Measurements from ENCODE around the gene WDFY4. TPM values are rescaled to one million over a fixed set of nuclear protein-coding genes. Genes with fewer than 3 reads are reported as not detected.

The WDFY4 gene
- total RNA-seq, 1 experiment from 2014 or later, result not detected

DNA sequence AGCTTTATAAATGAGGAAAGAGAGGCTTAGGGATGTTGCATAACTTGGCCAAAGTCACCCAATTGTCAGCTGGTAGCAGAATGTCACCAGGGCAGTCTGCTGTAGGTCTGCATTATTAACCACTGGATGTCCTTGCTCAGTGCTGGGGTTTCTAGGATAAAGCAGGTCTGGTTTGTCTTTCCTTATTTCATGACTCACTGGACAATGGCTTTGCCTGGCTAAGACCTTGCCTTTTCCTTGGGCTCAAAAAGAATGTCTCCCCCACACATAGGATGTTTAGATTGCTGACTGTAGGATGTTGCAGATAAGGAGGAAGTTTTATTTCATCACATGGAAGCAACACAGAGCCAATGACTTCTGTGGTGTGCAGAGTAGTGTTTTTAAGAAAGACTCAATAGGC is 29.4 kb downstream of the WDFY4 start:
- H3K9me2 ChIP-seq (ENCODE audit: insufficient read depth), result no peaks in the 10 kb centered on the region
- no peak for DNase-seq
- ChIA-PET POLR2A (ENCODE audit: unreplicated experiment) (no interaction called here), CTCF (no interaction called here)
- BruUV-seq (replicated peaks), result no TSS peak
- H3F3A ChIP-seq (ENCODE audit: insufficient read depth, low read depth), result no peaks in the 10 kb centered on the region
- H3K79me2 ChIP-seq (ENCODE audit: low read depth), result no peaks in the 10 kb centered on the region
- H3K36me3 ChIP-seq (ENCODE audit: low read depth), result no peaks in the 10 kb centered on the region
- H3K27me3 ChIP-seq (ENCODE audit: insufficient read depth, low read depth), result peaks cover 85% of the 10 kb centered on the region
- no peaks in the 10 kb centered on the region for H3K4me1 ChIP-seq (replicated peaks; ENCODE audit: insufficient read depth)
- no peaks in the 10 kb centered on the region for H3K9me3 ChIP-seq (ENCODE audit: insufficient read depth, low read depth)
- H3K27ac ChIP-seq, result no peak overlapping the region
- H3K4me2 ChIP-seq, result no peak overlapping the region
- no peak for TF ChIP-seq EZH2 (IDR thresholded peaks at IDR 0.05; ENCODE audit: low read depth)
- TF ChIP-seq, protein P1, sequence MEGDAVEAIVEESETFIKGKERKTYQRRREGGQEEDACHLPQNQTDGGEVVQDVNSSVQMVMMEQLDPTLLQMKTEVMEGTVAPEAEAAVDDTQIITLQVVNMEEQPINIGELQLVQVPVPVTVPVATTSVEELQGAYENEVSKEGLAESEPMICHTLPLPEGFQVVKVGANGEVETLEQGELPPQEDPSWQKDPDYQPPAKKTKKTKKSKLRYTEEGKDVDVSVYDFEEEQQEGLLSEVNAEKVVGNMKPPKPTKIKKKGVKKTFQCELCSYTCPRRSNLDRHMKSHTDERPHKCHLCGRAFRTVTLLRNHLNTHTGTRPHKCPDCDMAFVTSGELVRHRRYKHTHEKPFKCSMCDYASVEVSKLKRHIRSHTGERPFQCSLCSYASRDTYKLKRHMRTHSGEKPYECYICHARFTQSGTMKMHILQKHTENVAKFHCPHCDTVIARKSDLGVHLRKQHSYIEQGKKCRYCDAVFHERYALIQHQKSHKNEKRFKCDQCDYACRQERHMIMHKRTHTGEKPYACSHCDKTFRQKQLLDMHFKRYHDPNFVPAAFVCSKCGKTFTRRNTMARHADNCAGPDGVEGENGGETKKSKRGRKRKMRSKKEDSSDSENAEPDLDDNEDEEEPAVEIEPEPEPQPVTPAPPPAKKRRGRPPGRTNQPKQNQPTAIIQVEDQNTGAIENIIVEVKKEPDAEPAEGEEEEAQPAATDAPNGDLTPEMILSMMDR (conservative IDR thresholded peaks at IDR 0.05), result no peak
- H2AFZ ChIP-seq, result no peak overlapping the region
- no peak overlapping the region for H3K4me3 ChIP-seq
- no peaks in the 10 kb centered on the region for H4K20me1 ChIP-seq (ENCODE audit: insufficient read depth)
- intact Hi-C loops (cut with micrococcal nuclease; ENCODE audit: unreplicated experiment), result no loop called here

DNA sequence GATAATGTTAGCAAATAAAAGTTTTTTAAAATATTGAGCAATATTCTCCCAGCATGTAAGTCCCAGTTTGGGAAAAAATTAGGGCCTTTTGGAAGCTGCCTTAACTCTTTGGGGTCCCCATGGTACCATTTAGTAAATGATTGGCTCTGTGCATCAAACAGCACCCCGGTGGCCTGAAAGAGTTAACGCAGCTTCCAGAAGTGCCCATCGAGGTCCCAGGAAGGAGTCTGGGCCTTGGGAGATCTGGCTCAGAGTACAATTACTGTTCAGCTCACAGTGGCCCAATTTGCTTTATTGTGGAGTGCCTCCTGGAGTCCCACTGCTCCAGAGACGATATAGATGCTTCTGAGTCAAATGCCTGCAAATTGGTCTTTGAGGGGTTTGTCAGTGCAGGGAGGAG is 31.7 kb downstream of the WDFY4 start:
- no peaks in the 10 kb centered on the region for H3K79me2 ChIP-seq (ENCODE audit: low read depth)
- no peak overlapping the region for H3K27ac ChIP-seq
- no peaks in the 10 kb centered on the region for H3K9me3 ChIP-seq (ENCODE audit: insufficient read depth, low read depth)
- no peak overlapping the region for H2AFZ ChIP-seq
- H3K4me3 ChIP-seq, result no peak overlapping the region
- POLR2A ChIA-PET (ENCODE audit: unreplicated experiment), result no interaction called here
- no TSS peak for BruUV-seq (replicated peaks)
- intact Hi-C loops (cut with micrococcal nuclease; ENCODE audit: unreplicated experiment), result no loop called here
- TF ChIP-seq, protein P1 (conservative IDR thresholded peaks at IDR 0.05), result no peak
- TF ChIP-seq EZH2 (IDR thresholded peaks at IDR 0.05; ENCODE audit: low read depth), result no peak
- H3K4me2 ChIP-seq, result no peak overlapping the region
- CTCF ChIA-PET, result no interaction called here
- H3K9me2 ChIP-seq (ENCODE audit: insufficient read depth), result no peaks in the 10 kb centered on the region
- no peaks in the 10 kb centered on the region for H3F3A ChIP-seq (ENCODE audit: insufficient read depth, low read depth)
- H3K36me3 ChIP-seq (ENCODE audit: low read depth), result no peaks in the 10 kb centered on the region
- peaks cover 87% of the 10 kb centered on the region for H3K27me3 ChIP-seq (ENCODE audit: insufficient read depth, low read depth)
- no peak for DNase-seq
- H4K20me1 ChIP-seq (ENCODE audit: insufficient read depth), result no peaks in the 10 kb centered on the region
- H3K4me1 ChIP-seq (replicated peaks; ENCODE audit: insufficient read depth), result no peaks in the 10 kb centered on the region

GRCh38 chr10:48720611-48721010 is 35.9 kb downstream of the WDFY4 start:
- Histone ChIP-seq H3K4me2 (no peak overlapping the region), H3K4me3 (no peak overlapping the region), H3K9me3 (ENCODE audit: insufficient read depth, low read depth) (no peaks in the 10 kb centered on the region), H3K9me2 (ENCODE audit: insufficient read depth) (no peaks in the 10 kb centered on the region), H3F3A (ENCODE audit: insufficient read depth, low read depth) (no peaks in the 10 kb centered on the region), H2AFZ (no peak overlapping the region), H3K4me1 (replicated peaks; ENCODE audit: insufficient read depth) (no peaks in the 10 kb centered on the region), H3K27me3 (ENCODE audit: insufficient read depth, low read depth) (peaks cover 84% of the 10 kb centered on the region), H4K20me1 (ENCODE audit: insufficient read depth) (no peaks in the 10 kb centered on the region), H3K79me2 (ENCODE audit: low read depth) (no peaks in the 10 kb centered on the region), H3K36me3 (ENCODE audit: low read depth) (no peaks in the 10 kb centered on the region), H3K27ac (no peak overlapping the region)
- TF ChIP-seq EZH2 (IDR thresholded peaks at IDR 0.05; ENCODE audit: low read depth), result no peak
- TF ChIP-seq, protein P1 (conservative IDR thresholded peaks at IDR 0.05), result no peak
- POLR2A ChIA-PET (ENCODE audit: unreplicated experiment), result no interaction called here
- no peak for DNase-seq
- CTCF ChIA-PET, result no interaction called here
- intact Hi-C loops (cut with micrococcal nuclease; ENCODE audit: unreplicated experiment), result no loop called here
- no TSS peak for BruUV-seq (replicated peaks)

Measured in PC-9 (cell line).